GM21390 (cell line): ENCODE data around the gene TMTC2.
"Not testable (repeated sequence)": the region's sequence is repeated elsewhere in the genome, so short reads cannot be mapped to it uniquely, and the experiment has no call there.

ENCODE experiments used
- ATAC-seq: cut with Tn5 transposase; IDR thresholded peaks from one replicate; pipeline ENCODE4 v1.9.1; 2021; ENCODE audit not compliant: unreplicated experiment

Gene TMTC2

GRCh38 chr12:82725741-82726140 lies 39.0 kb downstream of the TMTC2 start:
- no peak for ATAC-seq

- ATAC-seq = no peak
These were observed 41.2 kb downstream of the TMTC2 start for GRCh38 chr12:82727886-82728285.

DNA sequence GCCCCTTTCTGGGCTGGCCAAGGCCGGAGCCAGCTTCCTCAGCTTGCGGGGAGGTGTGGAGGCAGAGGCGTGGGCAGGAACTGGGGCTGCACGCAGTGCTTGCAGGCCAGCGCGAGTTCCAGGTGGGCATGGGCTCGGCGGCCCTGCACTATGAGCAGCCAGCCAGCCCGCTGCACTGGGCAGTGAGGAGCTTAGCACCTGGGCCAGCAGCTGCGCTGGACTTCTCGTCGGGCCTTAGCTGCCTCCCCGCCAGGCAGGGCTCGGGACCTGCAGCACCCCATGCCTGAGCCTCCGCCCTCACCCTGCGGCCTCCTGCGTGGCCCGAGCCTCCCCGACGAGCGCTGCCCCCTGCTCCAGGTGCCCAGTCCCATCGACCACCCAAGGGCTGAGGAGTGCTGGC lies 42.0 kb downstream of the TMTC2 start:
- ATAC-seq = no peak

GRCh38 chr12:82730953-82731459 lies 44.3 kb downstream of the TMTC2 start:
- ATAC-seq = no peak

GRCh38 chr12:82740129-82741000 lies 53.7 kb downstream of the TMTC2 start:
- no peak for ATAC-seq

- no peak for ATAC-seq
These were observed 58.5 kb downstream of the TMTC2 start for GRCh38 chr12:82745063-82745674.

DNA sequence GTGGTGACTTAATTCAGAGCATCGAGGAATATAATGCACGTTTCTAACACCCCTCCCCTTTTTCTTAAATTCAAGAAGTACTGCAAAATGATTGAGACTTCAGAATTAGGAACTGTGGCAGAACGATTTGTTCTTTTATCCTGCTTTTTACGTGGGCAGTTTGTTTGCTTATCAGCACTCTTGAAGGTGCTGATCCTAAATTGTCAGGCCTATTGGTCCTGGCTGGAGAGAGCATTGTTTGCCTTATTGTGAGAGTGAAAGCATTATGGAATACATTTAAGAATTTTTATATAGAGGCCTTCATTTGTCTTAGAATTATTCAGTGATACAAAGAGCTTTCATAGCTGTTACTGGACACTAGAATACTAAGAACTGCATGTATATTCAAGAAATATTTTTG lies 59.1 kb downstream of the TMTC2 start:
- no peak for ATAC-seq

- ATAC-seq = no peak
These were observed 60.0 kb downstream of the TMTC2 start for GRCh38 chr12:82746668-82747067.

- ATAC-seq = no peak
These were observed 62.3 kb downstream of the TMTC2 start for GRCh38 chr12:82749015-82749414.

GRCh38 chr12:82754856-82755255 lies 68.2 kb downstream of the TMTC2 start:
- ATAC-seq = no peak

- no peak for ATAC-seq
These were observed 69.6 kb downstream of the TMTC2 start for GRCh38 chr12:82756303-82756702.

- ATAC-seq = no peak
These were observed 70.4 kb downstream of the TMTC2 start for GRCh38 chr12:82757059-82757458.

DNA sequence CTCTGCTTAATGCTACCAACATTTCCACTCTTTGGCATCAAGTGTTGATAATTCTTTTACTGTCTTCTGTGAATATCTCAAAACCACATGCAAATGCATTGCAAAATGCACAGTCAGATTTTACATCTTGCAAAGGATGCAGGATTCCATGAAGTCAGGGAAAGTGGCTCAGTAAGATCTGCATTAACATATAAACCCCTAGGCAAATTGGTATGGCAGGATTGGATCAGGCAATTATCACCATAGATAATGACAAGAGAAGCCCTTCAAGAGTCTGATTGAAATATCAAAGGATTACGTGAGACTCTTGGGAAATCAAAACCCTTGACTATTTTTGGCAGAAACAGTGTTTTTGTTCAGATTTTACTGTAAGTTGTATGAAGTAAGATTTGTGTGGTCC lies 71.0 kb downstream of the TMTC2 start:
- ATAC-seq = no peak

DNA sequence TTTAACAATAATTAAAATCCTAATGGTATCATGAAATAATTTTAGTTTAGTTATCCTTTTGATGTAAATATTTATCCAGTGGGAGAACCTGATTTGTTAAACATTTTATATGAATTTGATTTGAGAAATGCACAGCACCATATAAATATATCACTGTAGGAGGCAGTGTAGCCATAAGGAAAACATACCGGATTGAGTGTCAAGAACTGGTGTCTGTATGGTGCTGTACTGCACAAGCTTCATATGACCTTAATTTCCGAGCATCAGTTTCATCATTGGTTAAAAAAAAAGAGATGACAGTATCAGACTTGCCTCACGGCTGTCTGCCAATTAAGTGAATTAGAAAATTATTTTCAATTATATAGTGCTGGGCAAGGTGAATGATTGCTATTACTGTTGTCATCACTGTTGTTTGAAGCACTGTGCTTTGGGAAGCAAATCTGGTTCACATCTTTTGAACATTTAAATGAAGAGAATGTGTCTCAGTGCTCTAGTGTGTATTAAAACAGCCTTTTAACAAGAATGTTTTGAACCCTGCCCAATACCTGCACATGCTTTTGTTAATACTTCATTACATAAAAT lies 72.1 kb downstream of the TMTC2 start:
- no peak for ATAC-seq

GRCh38 chr12:82760423-82760822 lies 73.7 kb downstream of the TMTC2 start:
- ATAC-seq = no peak

- not testable (repeated sequence) for ATAC-seq
These were observed 78.5 kb downstream of the TMTC2 start for GRCh38 chr12:82765206-82765605.

GRCh38 chr12:82765971-82766705 lies 79.4 kb downstream of the TMTC2 start:
- no peak for ATAC-seq

DNA sequence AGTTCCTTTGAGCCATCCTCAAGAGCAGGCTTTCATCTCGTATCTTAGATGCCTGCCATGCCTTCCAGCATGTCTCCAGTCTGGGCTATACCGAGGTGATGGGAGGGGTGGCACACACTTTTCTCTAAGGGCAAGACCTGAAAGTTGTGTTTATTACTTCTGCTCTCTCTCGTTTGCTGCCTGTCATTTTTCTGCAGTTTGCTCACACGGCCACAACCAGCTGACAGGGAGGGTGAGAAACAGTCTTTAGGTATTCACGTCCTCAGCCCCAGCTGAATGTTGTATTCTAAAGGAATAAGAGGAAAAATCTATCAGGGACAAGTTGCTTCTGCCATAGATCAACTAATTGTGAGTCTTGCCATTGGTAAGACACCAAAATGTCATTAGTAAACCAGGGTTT lies 88.0 kb downstream of the TMTC2 start:
- no peak for ATAC-seq

DNA sequence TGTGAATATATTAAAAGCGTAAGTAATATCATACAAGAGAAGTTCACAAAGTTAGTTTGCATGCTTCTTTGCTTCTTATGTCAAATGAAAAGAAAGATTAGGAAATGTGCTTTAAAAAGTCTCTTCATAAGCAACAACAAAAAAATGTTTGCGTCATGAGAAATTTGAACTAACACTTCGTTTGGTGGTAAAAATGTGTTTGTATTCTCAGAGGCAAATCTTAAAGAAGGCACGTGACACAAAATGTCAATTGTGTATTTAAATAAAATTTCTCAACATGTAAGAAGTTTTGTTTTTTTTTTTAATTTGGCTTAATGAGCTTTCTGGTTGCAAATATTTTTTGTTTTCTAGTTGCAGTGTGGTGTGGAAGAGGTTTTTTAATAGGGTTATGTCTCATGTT lies 93.8 kb downstream of the TMTC2 start:
- ATAC-seq = no peak

DNA sequence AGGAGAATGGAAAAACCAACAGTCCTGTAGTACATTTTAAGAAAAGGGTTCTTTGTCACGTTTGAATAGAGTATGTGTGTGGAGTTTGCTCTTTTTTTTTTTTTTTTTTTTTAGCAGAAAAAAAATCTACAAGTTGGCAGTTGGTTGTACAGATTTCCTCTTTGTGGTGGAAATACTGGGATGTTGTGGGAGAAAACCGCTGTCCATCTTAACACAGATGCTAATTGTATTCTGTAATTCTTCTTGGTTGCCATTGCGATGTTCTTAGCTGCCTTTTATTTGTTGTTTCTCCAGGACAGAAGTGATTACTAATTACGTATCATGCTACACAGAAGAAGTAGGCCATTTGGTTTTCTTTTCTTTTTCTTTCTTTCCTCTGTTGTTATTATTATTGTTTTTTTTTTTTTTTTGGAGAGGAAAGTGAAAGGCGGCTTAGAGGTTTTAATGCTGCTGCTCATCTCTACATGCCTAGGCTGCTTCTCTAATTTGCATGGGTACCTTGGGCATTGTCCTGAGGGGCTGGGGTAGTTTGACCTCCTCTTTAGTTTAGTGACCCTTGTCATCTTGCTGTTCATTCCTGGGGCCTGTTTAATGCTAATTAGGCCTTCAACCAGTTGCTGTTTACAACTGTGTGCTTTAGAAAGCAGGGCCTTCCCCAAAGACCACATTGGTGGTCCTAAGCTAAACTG lies 94.7 kb downstream of the TMTC2 start:
- ATAC-seq = no peak

- ATAC-seq = no peak
These were observed 96.7 kb downstream of the TMTC2 start for GRCh38 chr12:82783435-82783834.
